GM12878 (cell line): ENCODE results near the gene PAX6. TPM values are rescaled to one million over a fixed set of nuclear protein-coding genes. Genes with fewer than 3 reads are reported as not detected.

ENCODE experiments used
- ATAC-seq: fragments of 200-7000 bp; cut with Tn5 transposase; 3 replicates; pipeline ENCODE4 v1.9.1; 2020; ENCODE audit warnings: mild to moderate bottlenecking, moderate library complexity
- BruUV-seq: library from RNA; stranded (reverse); fragments of 400-500 nt; replicated peaks from 2 replicates; lab custom pipeline; 2021; lab: Mats Ljungman, UMichigan
- CTCF ChIA-PET: fragments of 300-600 bp; sonication (Branson Sonifier 250); formaldehyde crosslinking; extraction: SDS; loops from one replicate; lab custom pipeline; 2021; ENCODE audit warnings: inconsistent platforms; lab: Yijun Ruan, JAX
- POLR2A ChIA-PET: fragments of 350-600 bp; formaldehyde crosslinking; extraction: SDS; loops from one replicate; lab custom pipeline; 2021; ENCODE audit warnings: inconsistent platforms; lab: Charles Lee
- RAD21 ChIA-PET: fragments of 300-600 bp; sonication (Branson Sonifier 250); formaldehyde crosslinking; loops from one replicate; lab custom pipeline; 2023; ENCODE audit warnings: antibody characterized with exemption; ENCODE audit not compliant: unreplicated experiment; lab: Charles Lee
- SMC1A ChIA-PET: fragments of 300-600 bp; sonication (Branson Sonifier 250); formaldehyde crosslinking; loops from one replicate; lab custom pipeline; 2023; ENCODE audit not compliant: unreplicated experiment, uncharacterized antibody; lab: Charles Lee
- DNase-seq: peaks from one replicate; pipeline ENCODE4 v3.0.0-alpha.2; 2011; ENCODE audit warnings: low read depth, low spot score
- FAIRE-seq: peaks from 3 replicates; lab custom pipeline; 2011; peaks lifted over from hg19 to GRCh38; lab: Jason Lieb, UNC
- H2AFZ ChIP-seq: 2 replicates; pipeline ENCODE4 v1.6.0; 2011; ENCODE audit warnings: low read depth, low read length, control low read depth; ENCODE audit not compliant: control insufficient read depth
- H3K27ac ChIP-seq: 2 replicates; pipeline ENCODE4 v1.5.1; 2011; ENCODE audit warnings: control low read depth; ENCODE audit not compliant: control insufficient read depth, insufficient read depth
- H3K27me3 ChIP-seq, 2 experiments: replicated peaks in 1 of 2; 2 replicates each; pipeline versions ENCODE4 v1.6.0 to v1.6.1; 2011; ENCODE audit warnings: low read length in 1 of 2; ENCODE audit not compliant: control insufficient read depth in 2 of 2, insufficient read depth in 2 of 2
- H3K36me3 ChIP-seq, 2 experiments: 2 replicates each; pipeline ENCODE4 v1.5.1; 2011; ENCODE audit warnings: low read length in 1 of 2; ENCODE audit not compliant: control insufficient read depth in 2 of 2, insufficient read depth in 2 of 2
- H3K4me1 ChIP-seq: 2 replicates; pipeline ENCODE4 v1.6.1; 2011; ENCODE audit warnings: mild to moderate bottlenecking, low read length, moderate library complexity, mixed read lengths; ENCODE audit not compliant: control insufficient read depth, insufficient read depth
- H3K4me2 ChIP-seq: 2 replicates; pipeline ENCODE4 v1.6.0; 2011; ENCODE audit warnings: control low read depth; ENCODE audit not compliant: control insufficient read depth, insufficient read depth
- H3K4me3 ChIP-seq: fragments of 200-600 bp; sonication (generic); 2 replicates; pipeline ENCODE4 v1.5.1; 2016
- H3K79me2 ChIP-seq: 2 replicates; pipeline ENCODE4 v1.6.0; 2011; ENCODE audit warnings: low read length; ENCODE audit not compliant: control insufficient read depth, insufficient read depth
- H3K9ac ChIP-seq: 2 replicates; pipeline ENCODE4 v1.8.0; 2011; ENCODE audit warnings: low read length, control low read depth, mixed read lengths; ENCODE audit not compliant: control insufficient read depth, insufficient read depth
- H3K9me3 ChIP-seq: replicated peaks from 3 replicates; pipeline ENCODE4 v1.5.1; 2011; ENCODE audit warnings: mild to moderate bottlenecking, low read length; ENCODE audit not compliant: control insufficient read depth, insufficient read depth
- H4K20me1 ChIP-seq: 2 replicates; pipeline ENCODE4 v1.6.0; 2011; ENCODE audit not compliant: control insufficient read depth, insufficient read depth
- BACH1 ChIP-seq: fragments of 450-650 bp; IDR thresholded peaks from 2 replicates; pipeline ENCODE4 v1.6.1; 2017; ENCODE audit warnings: mild to moderate bottlenecking, borderline replicate concordance
- HDGF ChIP-seq: fragments of 450-650 bp; IDR thresholded peaks from 2 replicates; pipeline ENCODE4 v1.6.1; 2016; ENCODE audit warnings: antibody characterized with exemption
- POLR2AphosphoS5 ChIP-seq: IDR thresholded peaks from 2 replicates; pipeline ENCODE4 v1.6.1; 2011; ENCODE audit warnings: mild to moderate bottlenecking, low read length, inconsistent platforms
- SMARCA5 ChIP-seq: fragments of 450-650 bp; IDR thresholded peaks from 2 replicates; pipeline ENCODE4 v1.6.1; 2017; ENCODE audit warnings: mild to moderate bottlenecking
- ZZZ3 ChIP-seq: IDR thresholded peaks from 2 replicates; pipeline ENCODE4 v1.6.1; 2011; ENCODE audit warnings: low read depth; ENCODE audit not compliant: control insufficient read depth, insufficient read length
- WGBS: methylation state at CpG from one replicate; pipeline ENCODE4 v1.1.6; 2016; ENCODE audit warnings: low lambda C conversion rate; ENCODE audit not compliant: insufficient replicate concordance, insufficient coverage; ENCODE audit errors: missing lambda C conversion rate; 5-methylcytosine and 5-hydroxymethylcytosine counted together
- in situ Hi-C: fragments of 300-500 bp; cut with MboI; formaldehyde crosslinking; loops from 9 replicates; pipeline ENCODE4 v1.14.3; 2018; ENCODE audit warnings: mixed read lengths
- intact Hi-C: fragments of 100-400 bp; cut with micrococcal nuclease; formaldehyde crosslinking; loops from one replicate; pipeline ENCODE4 v1.14.2; 2022; ENCODE audit not compliant: unreplicated experiment
- polyA plus RNA-seq, 11 experiments: library from polyadenylated mRNA; depleted of rRNA in 4 of 11; unstranded in 6 of 11; stranded (reverse) in 5 of 11; fragments of >200 nt; fragmentation: Nextera tagmentation in 4 of 11; fragmentation: Illumina TruSeq in 1 of 11; extraction: Ambion mirVana in 4 of 11; extraction: Trizol in 1 of 11; gene quantifications; 1 replicate in 1 of 11; 2 replicates in 10 of 11; pipeline versions ENCODE4 v1.2.1 to v1.2.3, GENCODE V29; 2011 to 2016; ENCODE audit warnings: inconsistent platforms in 2 of 11, missing spikeins in 2 of 11, low read depth in 1 of 11
- total RNA-seq, 4 experiments: library from RNA; depleted of rRNA in 3 of 4; stranded (reverse); fragments of >200 nt in 3 of 4; fragmentation: Illumina TruSeq in 1 of 4; extraction: Trizol in 1 of 4; gene quantifications; 2 replicates each; pipeline versions ENCODE4 v1.2.1 to v1.2.3, GENCODE V29; 2013 to 2021

The PAX6 gene
- total and polyA plus RNA-seq, 10 of the 15 experiments (the other 5 are each of a cell fraction or from before 2014, with no cell fraction given), result 0.06 to 0.26 (median 0.10) TPM; not detected in 3

DNA sequence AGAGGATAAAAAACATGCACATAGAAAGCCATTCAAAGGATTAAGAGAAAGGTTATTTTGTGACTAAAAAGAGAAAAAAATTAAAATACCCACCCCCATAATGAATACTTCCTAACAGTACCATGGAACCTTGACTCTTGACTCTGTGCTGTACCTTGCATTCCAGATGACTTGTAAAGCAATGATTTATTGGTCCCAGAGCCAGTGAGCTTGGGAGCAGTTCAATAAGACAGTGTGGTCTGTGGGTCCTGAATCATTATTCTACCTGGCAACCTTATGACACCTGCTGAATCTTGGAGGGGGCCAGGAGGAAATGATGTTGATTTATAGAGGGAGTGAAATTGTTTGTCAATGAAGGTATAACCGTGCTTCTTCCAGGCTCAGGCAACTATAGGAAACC is 34.2 kb upstream of the PAX6 start:
- Histone ChIP-seq H3K9ac (no peak overlapping the region), H3K4me3 (no peak overlapping the region)
- 75% methylated on average over 1 of the region's 1 CpG for WGBS
- no TSS peak for BruUV-seq
- SMC1A ChIA-PET, result interaction anchor here (0.6 to 0.7 kb wide), 2 partner anchors 90 to 177 kb away, joined by 3 to 4 read pairs; no protein-coding TSS in a partner anchor
- no peak for TF ChIP-seq POLR2AphosphoS5
- TF ChIP-seq BACH1, result no peak
- TF ChIP-seq SMARCA5, result no peak
- TF ChIP-seq HDGF, result no peak
- TF ChIP-seq, all 136 proteins: peak for 0
- ATAC-seq, result no peak
- H2AFZ ChIP-seq, result no peak overlapping the region
- DNase-seq, result no peak
- ChIA-PET RAD21 (no interaction called here), POLR2A (no interaction called here), CTCF (interaction anchor here (1.1 to 2.0 kb wide), 2 partner anchors 113 to 218 kb away, joined by 3 to 7 read pairs; no protein-coding TSS in a partner anchor)
- no peaks in the 10 kb centered on the region; a peak in 2 of 4 replicates for H3K27me3 ChIP-seq
- in situ Hi-C loops (no loop called here), intact Hi-C loops (no loop called here)
- no peak overlapping the region for H3K27ac ChIP-seq
- H3K4me2 ChIP-seq, result no peak overlapping the region
- no peaks in the 10 kb centered on the region for H3K36me3 ChIP-seq
- no peaks in the 10 kb centered on the region for H3K4me1 ChIP-seq
- FAIRE-seq, result no peak
- no peaks in the 10 kb centered on the region for H3K79me2 ChIP-seq
- H4K20me1 ChIP-seq, result no peaks in the 10 kb centered on the region
- H3K9me3 ChIP-seq, result no peaks in the 10 kb centered on the region

DNA sequence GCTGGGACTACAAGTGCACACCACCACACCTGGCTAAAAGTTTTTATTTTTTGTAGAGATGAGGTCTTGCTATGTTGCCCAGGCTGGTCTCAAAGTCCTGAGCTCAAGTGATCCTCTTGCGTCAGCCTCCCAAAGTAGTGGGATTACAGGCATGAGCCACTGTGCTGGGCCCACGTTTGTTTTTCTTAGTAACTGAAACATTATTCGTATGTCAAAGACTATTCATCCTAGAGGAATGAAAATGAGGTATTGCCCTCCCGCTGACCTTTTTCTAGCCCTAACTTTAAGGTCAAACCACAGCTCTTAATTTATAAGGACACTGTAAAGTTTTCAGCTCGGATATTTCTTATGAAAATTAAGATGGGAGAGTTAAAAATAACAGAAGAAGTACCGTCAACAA is 33.2 kb upstream of the PAX6 start:
- SMC1A ChIA-PET, result interaction anchor here (0.8 kb wide), 1 partner anchor 92 kb away, joined by 3 read pairs; no protein-coding TSS in a partner anchor
- POLR2A ChIA-PET, result no interaction called here
- in situ Hi-C loops, result no loop called here
- FAIRE-seq, result no peak
- Histone ChIP-seq H3K79me2 (no peaks in the 10 kb centered on the region), H3K27me3 (no peaks in the 10 kb centered on the region; a peak in 2 of 4 replicates), H3K4me1 (no peaks in the 10 kb centered on the region), H3K4me3 (no peak overlapping the region), H3K9me3 (no peaks in the 10 kb centered on the region), H3K36me3 (no peaks in the 10 kb centered on the region), H3K4me2 (no peak overlapping the region), H3K9ac (no peak overlapping the region), H3K27ac (no peak overlapping the region), H4K20me1 (no peaks in the 10 kb centered on the region), H2AFZ (no peak overlapping the region)
- intact Hi-C loops, result no loop called here
- 31% methylated on average over 6 of the region's 6 CpGs for WGBS
- ATAC-seq, result no peak
- no TSS peak for BruUV-seq
- RAD21 ChIA-PET, result no interaction called here
- no peak for TF ChIP-seq ZZZ3
- CTCF ChIA-PET, result interaction anchor here (0.6 to 1.1 kb wide), 2 partner anchors 88 to 217 kb away, joined by 3 read pairs; no protein-coding TSS in a partner anchor
- no peak for DNase-seq
